Prostate gland (tissue), 2 donors: ENCODE data around the gene SUGCT. TPM values are rescaled to one million over a fixed set of nuclear protein-coding genes. Genes with fewer than 3 reads are reported as not detected.
"Not testable (repeated sequence)": the region's sequence is repeated elsewhere in the genome, so short reads cannot be mapped to it uniquely, and the experiment has no call there.

Experiments used
- DNase-seq: peaks from one replicate; pipeline ENCODE4 v3.0.0-alpha.2; 2019; ENCODE audit warnings: low spot score
- H3K27ac ChIP-seq, 2 donors: fragments of 200-600 bp; sonication (generic); 2 replicates each; pipeline ENCODE4 v1.5.1; 2017 to 2019
- H3K27me3 ChIP-seq: fragments of 200-600 bp; sonication (generic); replicated peaks from 2 replicates; pipeline ENCODE4 v1.5.1; 2019; ENCODE audit not compliant: insufficient read depth
- H3K36me3 ChIP-seq, 2 donors: fragments of 200-600 bp; sonication (generic); 1 replicate in 1 of 2; 2 replicates in 1 of 2; pipeline versions ENCODE4 v1.5.1 to v1.8.1; 2017 to 2019
- H3K4me1 ChIP-seq: fragments of 200-600 bp; sonication (generic); replicated peaks from 2 replicates; pipeline ENCODE4 v1.5.1; 2019
- H3K4me3 ChIP-seq, 2 donors: fragments of 200-600 bp; sonication (generic); 2 replicates each; pipeline ENCODE4 v1.5.1; 2017 to 2019
- H3K9me3 ChIP-seq: fragments of 200-600 bp; sonication (generic); 2 replicates; pipeline ENCODE4 v1.5.1; 2017
- CTCF ChIP-seq, 4 experiments: fragments of 200-600 bp in 2 of 4; fragments of 450-650 bp in 2 of 4; sonication (generic) in 2 of 4; IDR thresholded peaks; 1 replicate in 3 of 4; 2 replicates in 1 of 4; pipeline ENCODE4 v1.5.1; 2016 to 2019; ENCODE audit warnings: antibody characterized with exemption in 4 of 4, mild to moderate bottlenecking in 2 of 4, moderate library complexity in 2 of 4
- POLR2A ChIP-seq: fragments of 450-650 bp; IDR thresholded peaks from one replicate; pipeline ENCODE4 v1.6.1; 2016; ENCODE audit warnings: antibody characterized with exemption, mild to moderate bottlenecking
- POLR2AphosphoS5 ChIP-seq: sonication (generic); formaldehyde crosslinking; IDR thresholded peaks from one replicate; pipeline ENCODE4 v1.6.1; 2017; ENCODE audit warnings: antibody characterized with exemption
- WGBS: methylation state at CpG from one replicate; pipeline ENCODE4 v1.1.5; 2018; 5-methylcytosine and 5-hydroxymethylcytosine counted together
- intact Hi-C: fragments of 100-400 bp; cut with DNase I; formaldehyde crosslinking; loops from one replicate; pipeline ENCODE4 v1.14.2; 2022
- total RNA-seq, 2 donors: library from RNA; depleted of rRNA; stranded (reverse); fragments of >200 nt; gene quantifications; one replicate each; pipeline ENCODE4 v1.1.0, GENCODE V29; 2016

The SUGCT gene
- total RNA-seq, 2 donors from 2014 or later, result 2.2 to 3.2 TPM

GRCh38 chr7:40122940-40123254 is 11.9 kb upstream of the SUGCT start:
- no peak for TF ChIP-seq CTCF (IDR thresholded peaks at IDR 0.05)
- TF ChIP-seq POLR2AphosphoS5, result no peak
- TF ChIP-seq POLR2A, result no peak
- intact Hi-C loops, result no loop called here
- H3K27ac ChIP-seq, result no peak overlapping the region
- H3K36me3 ChIP-seq, result no peaks in the 10 kb centered on the region
- no peaks in the 10 kb centered on the region for H3K4me1 ChIP-seq
- no peaks in the 10 kb centered on the region for H3K9me3 ChIP-seq
- DNase-seq, result no peak
- no peaks in the 10 kb centered on the region for H3K27me3 ChIP-seq
- WGBS, result 98% methylated on average over 2 of the region's 2 CpGs
- no peak overlapping the region for H3K4me3 ChIP-seq

- no peak for TF ChIP-seq POLR2A
- TF ChIP-seq CTCF (IDR thresholded peaks at IDR 0.05), result no peak
- no peak for TF ChIP-seq POLR2AphosphoS5
- 1% methylated on average over 36 of the region's 36 CpGs for whole genome bisulfite sequencing
- intact Hi-C loops, result loop anchor here (2.0 kb wide), 1 partner anchor 185 kb away; no protein-coding TSS in a partner anchor
- Histone ChIP-seq H3K4me3 (peak overlapping the region; percentile 65 to 81), H3K9me3 (no peaks in the 10 kb centered on the region), H3K36me3 (no peaks in the 10 kb centered on the region), H3K27me3 (no peaks in the 10 kb centered on the region), H3K4me1 (peaks cover 10% of the 10 kb centered on the region), H3K27ac (peak overlapping the region; percentile 88 to 94)
- no peak for DNase-seq
Observed at GRCh38 chr7:40133561-40134427, 1.0 kb upstream of the SUGCT start.

- H3K27me3 ChIP-seq, result no peaks in the 10 kb centered on the region
- H3K36me3 ChIP-seq, result no peaks in the 10 kb centered on the region
- peak overlapping the region; percentile 88 to 94 for H3K27ac ChIP-seq
- no peak for TF ChIP-seq POLR2A
- no peak for TF ChIP-seq CTCF (IDR thresholded peaks at IDR 0.05)
- TF ChIP-seq POLR2AphosphoS5, result no peak
- WGBS, result under 1% methylated on average over 17 of the region's 17 CpGs
- H3K9me3 ChIP-seq, result no peaks in the 10 kb centered on the region
- peak overlapping the region; percentile 65 to 81 for H3K4me3 ChIP-seq
- intact Hi-C loops, result loop anchor here (2.0 kb wide), 1 partner anchor 186 kb away; no protein-coding TSS in a partner anchor
- DNase-seq, result no peak
- peaks cover 10% of the 10 kb centered on the region for H3K4me1 ChIP-seq
Observed at GRCh38 chr7:40135317-40135610, 459 bp downstream of the SUGCT start.

GRCh38 chr7:40137563-40137962 is 2.8 kb downstream of the SUGCT start:
- H3K4me1 ChIP-seq, result peaks cover 9% of the 10 kb centered on the region
- no peaks in the 10 kb centered on the region for H3K36me3 ChIP-seq
- no peak overlapping the region for H3K4me3 ChIP-seq
- no peaks in the 10 kb centered on the region for H3K9me3 ChIP-seq
- no peak for TF ChIP-seq POLR2A
- no peak for TF ChIP-seq CTCF (IDR thresholded peaks at IDR 0.05)
- TF ChIP-seq POLR2AphosphoS5, result no peak
- H3K27me3 ChIP-seq, result no peaks in the 10 kb centered on the region
- no peak overlapping the region for H3K27ac ChIP-seq
- DNase-seq, result no peak
- WGBS, result 84% methylated on average over 2 of the region's 2 CpGs
- intact Hi-C loops, result no loop called here

- Histone ChIP-seq H3K27ac (no peak overlapping the region), H3K4me3 (no peak overlapping the region), H3K4me1 (no peaks in the 10 kb centered on the region), H3K9me3 (no peaks in the 10 kb centered on the region), H3K27me3 (no peaks in the 10 kb centered on the region), H3K36me3 (no peaks in the 10 kb centered on the region)
- intact Hi-C loops, result no loop called here
- TF ChIP-seq POLR2AphosphoS5, result no peak
- TF ChIP-seq POLR2A, result no peak
- no peak for TF ChIP-seq CTCF (IDR thresholded peaks at IDR 0.05)
- 94% methylated on average over 5 of the region's 5 CpGs for WGBS
- no peak for DNase-seq
Observed at GRCh38 chr7:40138973-40139372, 4.2 kb downstream of the SUGCT start.

GRCh38 chr7:40139891-40140290 is 5.1 kb downstream of the SUGCT start:
- intact Hi-C loops, H3K36me3 ChIP-seq, H3K4me3 ChIP-seq, H3K4me1 ChIP-seq, H3K27ac ChIP-seq, DNase-seq, H3K9me3 ChIP-seq, H3K27me3 ChIP-seq: not testable (repeated sequence)
- WGBS, result 96% methylated on average over 13 of the region's 13 CpGs

- intact Hi-C loops, H3K27ac ChIP-seq, H3K4me1 ChIP-seq, H3K9me3 ChIP-seq, H3K4me3 ChIP-seq, DNase-seq, H3K27me3 ChIP-seq, H3K36me3 ChIP-seq: not testable (repeated sequence)
- WGBS, result 90% methylated on average over 5 of the region's 5 CpGs
Observed at GRCh38 chr7:40141916-40142315, 7.1 kb downstream of the SUGCT start.
